IMR-90 (cell line): Measurements from ENCODE around the gene SLC39A11. TPM values are rescaled to one million over a fixed set of nuclear protein-coding genes. Genes with fewer than 3 reads are reported as not detected.

Experiments used
- ATAC-seq: fragments of 200-7000 bp; cut with Tn5 transposase; 2 replicates; pipeline ENCODE4 v1.9.1; 2020; ENCODE audit warnings: low read depth, mild to moderate bottlenecking, moderate library complexity
- BruUV-seq: library from RNA; stranded (reverse); fragments of 400-500 nt; replicated peaks from 2 replicates; lab custom pipeline; 2021; lab: Mats Ljungman, UMichigan
- CTCF ChIA-PET: fragments of 300-600 bp; formaldehyde crosslinking; extraction: SDS; loops from one replicate; lab custom pipeline; 2021; ENCODE audit warnings: antibody characterized with exemption; lab: Yijun Ruan, JAX
- POLR2A ChIA-PET: fragments of 300-600 bp; sonication (Branson Sonifier 250); formaldehyde crosslinking; loops from one replicate; lab custom pipeline; 2022; ENCODE audit warnings: antibody characterized with exemption; ENCODE audit not compliant: unreplicated experiment; lab: Charles Lee
- DNase-seq: peaks from one replicate; pipeline ENCODE4 v3.0.0; 2013
- H2AFZ ChIP-seq: replicated peaks from 2 replicates; pipeline ENCODE3; 2013; ENCODE audit warnings: low read length, mild to moderate bottlenecking; ENCODE audit not compliant: poor library complexity
- H2AK5ac ChIP-seq: 2 replicates; pipeline ENCODE4 v1.6.1; 2013; ENCODE audit warnings: low read depth, low read length, inconsistent platforms
- H2AK9ac ChIP-seq: replicated peaks from 2 replicates; pipeline ENCODE3; 2013; ENCODE audit warnings: mild to moderate bottlenecking, low read depth, low read length, moderate library complexity; ENCODE audit not compliant: poor library complexity
- H2BK120ac ChIP-seq: 2 replicates; pipeline ENCODE4 v1.6.1; 2013; ENCODE audit warnings: low read depth, low read length, inconsistent platforms
- H2BK15ac ChIP-seq: 3 replicates; pipeline ENCODE4 v1.6.1; 2013; ENCODE audit warnings: low read depth, low read length, inconsistent platforms
- H2BK20ac ChIP-seq: 2 replicates; pipeline ENCODE4 v1.6.1; 2013; ENCODE audit warnings: low read depth, mild to moderate bottlenecking, inconsistent platforms, low read length, moderate library complexity
- H2BK5ac ChIP-seq: 2 replicates; pipeline ENCODE4 v1.6.1; 2013; ENCODE audit warnings: mild to moderate bottlenecking, low read depth, low read length, inconsistent platforms; ENCODE audit not compliant: poor library complexity, severe bottlenecking
- H3K14ac ChIP-seq: replicated peaks from 2 replicates; pipeline ENCODE4 v1.6.1; 2013; ENCODE audit warnings: low read depth, low read length, inconsistent platforms
- H3K18ac ChIP-seq: 2 replicates; pipeline ENCODE4 v1.6.1; 2013; ENCODE audit warnings: low read depth, low read length, control low read depth
- H3K23ac ChIP-seq: 2 replicates; pipeline ENCODE4 v1.6.1; 2013; ENCODE audit warnings: low read depth, low read length, inconsistent platforms
- H3K27ac ChIP-seq: 2 replicates; pipeline ENCODE4 v1.5.1; 2013; ENCODE audit warnings: mild to moderate bottlenecking, control low read depth, low read length; ENCODE audit not compliant: insufficient read depth
- H3K27me3 ChIP-seq: 2 replicates; pipeline ENCODE4 v1.6.1; 2013; ENCODE audit warnings: low read length; ENCODE audit not compliant: control insufficient read depth, insufficient read depth
- H3K36me3 ChIP-seq: 2 replicates; pipeline ENCODE4 v1.6.1; 2013; ENCODE audit warnings: low read length, mixed read lengths; ENCODE audit not compliant: control insufficient read depth, insufficient read depth
- H3K4ac ChIP-seq: 2 replicates; pipeline ENCODE4 v1.6.1; 2013; ENCODE audit warnings: low read depth, low read length, inconsistent platforms
- H3K4me1 ChIP-seq: 2 replicates; pipeline ENCODE4 v1.6.1; 2013; ENCODE audit warnings: low read length, mixed read lengths; ENCODE audit not compliant: control insufficient read depth, insufficient read depth
- H3K4me2 ChIP-seq: 2 replicates; pipeline ENCODE4 v1.6.1; 2013; ENCODE audit warnings: low read depth, mild to moderate bottlenecking, control low read depth, low read length, moderate library complexity
- H3K4me3 ChIP-seq: 2 replicates; pipeline ENCODE4 v1.5.1; 2013; ENCODE audit warnings: low read depth, mild to moderate bottlenecking, control low read depth, low read length, moderate library complexity; ENCODE audit not compliant: insufficient read depth
- H3K56ac ChIP-seq: 2 replicates; pipeline ENCODE4 v1.6.1; 2013; ENCODE audit warnings: low read length, inconsistent platforms; ENCODE audit not compliant: insufficient read depth; ENCODE audit errors: extremely low read depth
- H3K79me1 ChIP-seq, 2 experiments: 2 replicates each; pipeline ENCODE4 v1.6.1; 2013; ENCODE audit warnings: low read length in 2 of 2, inconsistent platforms in 1 of 2, low read depth in 1 of 2
- H3K9ac ChIP-seq: 2 replicates; pipeline ENCODE4 v1.6.1; 2013; ENCODE audit warnings: low read depth, low read length, control low read depth
- H3K9me1 ChIP-seq: 2 replicates; pipeline ENCODE4 v1.6.1; 2013; ENCODE audit warnings: low read length, inconsistent platforms; ENCODE audit not compliant: insufficient read depth
- H3K9me3 ChIP-seq: 2 replicates; pipeline ENCODE4 v1.6.1; 2013; ENCODE audit warnings: low read length; ENCODE audit not compliant: control insufficient read depth, insufficient read depth
- H4K20me1 ChIP-seq: 2 replicates; pipeline ENCODE4 v1.6.1; 2013; ENCODE audit warnings: low read length, inconsistent platforms; ENCODE audit not compliant: insufficient read depth
- H4K5ac ChIP-seq: 2 replicates; pipeline ENCODE4 v1.6.1; 2013; ENCODE audit warnings: mild to moderate bottlenecking, low read depth, low read length, control low read depth
- H4K8ac ChIP-seq, 2 experiments: 2 replicates each; pipeline ENCODE4 v1.6.1; 2013; ENCODE audit warnings: low read depth in 2 of 2, low read length in 2 of 2, control low read depth in 1 of 2, inconsistent platforms in 1 of 2
- H4K91ac ChIP-seq: 2 replicates; pipeline ENCODE4 v1.6.1; 2013; ENCODE audit warnings: low read depth, low read length, inconsistent platforms; ENCODE audit not compliant: insufficient read depth
- BHLHE40 ChIP-seq: fragments of 150-350 bp; IDR thresholded peaks from 2 replicates; pipeline ENCODE4 v1.6.1; 2016; ENCODE audit warnings: mild to moderate bottlenecking, low read depth, low read length
- CEBPB ChIP-seq: IDR thresholded peaks from 2 replicates; pipeline ENCODE4 v1.6.1; 2012; ENCODE audit warnings: low read depth, low read length, improper control_type of control experiment
- CTCF ChIP-seq: conservative IDR thresholded peaks from 2 replicates; pipeline ENCODE4 v1.5.1; 2012; ENCODE audit warnings: mild to moderate bottlenecking, low read depth, low read length, improper control_type of control experiment
- NFE2L2 ChIP-seq: fragments of 150-350 bp; IDR thresholded peaks from 2 replicates; pipeline ENCODE4 v1.6.1; 2016; ENCODE audit warnings: low read depth, mild to moderate bottlenecking, low read length
- RAD21 ChIP-seq: IDR thresholded peaks from 2 replicates; pipeline ENCODE4 v1.6.1; 2012; ENCODE audit warnings: low read length, improper control_type of control experiment
- RCOR1 ChIP-seq: IDR thresholded peaks from 2 replicates; pipeline ENCODE4 v1.6.1; 2012; ENCODE audit warnings: mild to moderate bottlenecking, low read length, improper control_type of control experiment; ENCODE audit not compliant: insufficient replicate concordance
- SMC3 ChIP-seq: fragments of 150-350 bp; IDR thresholded peaks from 2 replicates; pipeline ENCODE4 v1.6.1; 2016; ENCODE audit warnings: low read depth, mild to moderate bottlenecking, antibody characterized with exemption, low read length, moderate library complexity
- WGBS, 2 experiments: methylation state at CpG; one replicate each; pipeline versions ENCODE4 v1.1.5 to v1.1.7; 2013; ENCODE audit warnings: missing lambda C conversion rate in 2 of 2; ENCODE audit not compliant: insufficient read length in 1 of 2; ENCODE audit errors: extremely low coverage in 2 of 2; 5-methylcytosine and 5-hydroxymethylcytosine counted together
- dilution Hi-C: fragments of 300-500 bp; cut with HindIII; formaldehyde crosslinking; loops from one replicate; pipeline ENCODE4 v1.14.3; 2018; ENCODE audit warnings: low sequenced_read_pairs; ENCODE audit not compliant: unreplicated experiment
- in situ Hi-C: fragments of 300-500 bp; cut with MboI; formaldehyde crosslinking; loops from 3 replicates; pipeline ENCODE4 v1.14.3; 2019; ENCODE audit warnings: low sequenced_read_pairs, inconsistent platforms, mixed read lengths
- intact Hi-C: fragments of 100-400 bp; cut with micrococcal nuclease; formaldehyde crosslinking; loops from 2 replicates; pipeline ENCODE4 v1.10.0; 2022
- polyA plus RNA-seq, 3 experiments: library from polyadenylated mRNA; depleted of rRNA; stranded (reverse); fragments of >200 nt; gene quantifications; 2 replicates each; pipeline ENCODE4 v1.2.3, GENCODE V29; 2012; ENCODE audit warnings: low replicate concordance in 1 of 3
- total RNA-seq: library from RNA; depleted of rRNA; stranded (reverse); fragments of >200 nt; gene quantifications from 2 replicates; pipeline ENCODE4 v1.2.3, GENCODE V29; 2012

SLC39A11 gene
- total and polyA plus RNA-seq, 2 of the 4 experiments (the other 2 are of a cell fraction) = 8.8 to 14.3 TPM

GRCh38 chr17:72697602-72698146 lies 394.8 kb downstream of the SLC39A11 start:
- Histone ChIP-seq H2AK9ac (no peak overlapping the region), H3K27ac (no peak overlapping the region), H3K4ac (peak overlapping the region; percentile 43; the same call in 1 of the 2 replicates), H2BK120ac (peak overlapping the region; percentile 55), H3K36me3 (no peaks in the 10 kb centered on the region), H3K9ac (no peak overlapping the region), H2BK5ac (no peak overlapping the region), H2BK20ac (peak overlapping the region; percentile 69), H3K9me1 (peaks cover 9% of the 10 kb centered on the region), H2AK5ac (peak overlapping the region; percentile 63), H3K79me1 (no peaks in the 10 kb centered on the region; a peak in 1 of 4 replicates), H3K4me3 (no peak overlapping the region), H3K23ac (no peak overlapping the region), H4K5ac (no peak overlapping the region; the same call in 1 of the 2 replicates), H3K4me2 (no peak overlapping the region), H2BK15ac (peak overlapping the region; percentile 39; the same call in 2 of the 3 replicates), H3K18ac (no peak overlapping the region), H3K14ac (peak overlapping the region; percentile 40; the same call in 1 of the 2 replicates), H3K56ac (no peak overlapping the region), H3K4me1 (peaks cover 9% of the 10 kb centered on the region), H3K9me3 (no peaks in the 10 kb centered on the region), H3K27me3 (no peaks in the 10 kb centered on the region), H4K8ac (peak overlapping the region; percentile 20 to 47; a peak in 2 of 4 replicates), H2AFZ (no peak overlapping the region), H4K91ac (no peak overlapping the region; the same call in 1 of the 2 replicates), H4K20me1 (no peaks in the 10 kb centered on the region)
- no TSS peak for BruUV-seq
- in situ Hi-C loops = no loop called here
- peak; percentile 25 for DNase-seq
- 0 out of 2 replicates have a peak, but pooled peaks have one; percentile 42 for ATAC-seq
- intact Hi-C loops = no loop called here
- ChIA-PET CTCF (interaction anchor here (0.9 to 1.6 kb wide), 2 partner anchors 28 to 141 kb away, joined by 3 read pairs; no protein-coding TSS in a partner anchor), POLR2A (no interaction called here)
- WGBS, 2 experiments = no CpG with 5 or more reads among the region's 9 CpGs
- dilution Hi-C loops = no loop called here
- no peak for TF ChIP-seq RCOR1
- TF ChIP-seq SMC3 = no peak
- TF ChIP-seq CTCF = no peak
- TF ChIP-seq BHLHE40 = no peak
- no peak for TF ChIP-seq CEBPB
- TF ChIP-seq RAD21 = no peak
- TF ChIP-seq NFE2L2 = no peak
